ENCODE measurements around the gene DMBT1. TPM values are rescaled to one million over a fixed set of nuclear protein-coding genes. Genes with fewer than 3 reads are reported as not detected.

Gene DMBT1
- total RNA-seq, 1 experiment from 2014 or later: 4.6 TPM

DNA sequence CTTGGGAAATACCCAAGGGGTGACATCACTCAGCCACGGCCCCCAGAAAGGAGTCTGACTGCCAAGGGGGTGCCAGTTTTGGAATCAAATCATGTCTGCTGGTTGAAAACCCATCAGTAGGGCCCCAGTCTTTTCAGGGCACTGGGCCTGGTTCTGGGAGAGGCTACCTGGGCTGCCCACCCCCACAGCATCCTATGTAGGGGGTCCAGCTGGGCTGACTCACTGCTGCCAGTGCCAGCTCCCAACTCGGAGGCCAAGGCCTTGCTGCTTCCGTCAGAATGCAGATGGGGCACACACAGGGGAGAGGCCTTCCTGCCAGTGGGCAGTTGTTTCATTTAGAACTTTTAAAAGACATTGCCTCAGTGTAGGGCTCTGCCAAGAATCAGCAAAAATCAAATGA is 39.5 kb upstream of the DMBT1 start:
- Mint-ChIP-seq H3K27ac (ENCODE audit: unreplicated experiment) (no peak overlapping the region), H3K4me1 (ENCODE audit: low read depth, unreplicated experiment) (no peaks in the 10 kb centered on the region), H3K36me3 (ENCODE audit: insufficient read depth, unreplicated experiment) (no peaks in the 10 kb centered on the region), H3K4me3 (ENCODE audit: low read depth, unreplicated experiment) (no peak overlapping the region), H3K27me3 (ENCODE audit: unreplicated experiment) (peaks cover 65% of the 10 kb centered on the region), H3K9me3 (ENCODE audit: low read depth, unreplicated experiment) (no peaks in the 10 kb centered on the region)
- BruUV-seq (replicated peaks): no TSS peak
- intact Hi-C loops (cut with micrococcal nuclease; ENCODE audit: unreplicated experiment): no loop called here
- CTCF ChIA-PET: no interaction called here
- TF ChIP-seq, protein P1, sequence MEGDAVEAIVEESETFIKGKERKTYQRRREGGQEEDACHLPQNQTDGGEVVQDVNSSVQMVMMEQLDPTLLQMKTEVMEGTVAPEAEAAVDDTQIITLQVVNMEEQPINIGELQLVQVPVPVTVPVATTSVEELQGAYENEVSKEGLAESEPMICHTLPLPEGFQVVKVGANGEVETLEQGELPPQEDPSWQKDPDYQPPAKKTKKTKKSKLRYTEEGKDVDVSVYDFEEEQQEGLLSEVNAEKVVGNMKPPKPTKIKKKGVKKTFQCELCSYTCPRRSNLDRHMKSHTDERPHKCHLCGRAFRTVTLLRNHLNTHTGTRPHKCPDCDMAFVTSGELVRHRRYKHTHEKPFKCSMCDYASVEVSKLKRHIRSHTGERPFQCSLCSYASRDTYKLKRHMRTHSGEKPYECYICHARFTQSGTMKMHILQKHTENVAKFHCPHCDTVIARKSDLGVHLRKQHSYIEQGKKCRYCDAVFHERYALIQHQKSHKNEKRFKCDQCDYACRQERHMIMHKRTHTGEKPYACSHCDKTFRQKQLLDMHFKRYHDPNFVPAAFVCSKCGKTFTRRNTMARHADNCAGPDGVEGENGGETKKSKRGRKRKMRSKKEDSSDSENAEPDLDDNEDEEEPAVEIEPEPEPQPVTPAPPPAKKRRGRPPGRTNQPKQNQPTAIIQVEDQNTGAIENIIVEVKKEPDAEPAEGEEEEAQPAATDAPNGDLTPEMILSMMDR (IDR thresholded peaks at IDR 0.05; ENCODE audit: unreplicated experiment): no peak
- no peak for DNase-seq

DNA sequence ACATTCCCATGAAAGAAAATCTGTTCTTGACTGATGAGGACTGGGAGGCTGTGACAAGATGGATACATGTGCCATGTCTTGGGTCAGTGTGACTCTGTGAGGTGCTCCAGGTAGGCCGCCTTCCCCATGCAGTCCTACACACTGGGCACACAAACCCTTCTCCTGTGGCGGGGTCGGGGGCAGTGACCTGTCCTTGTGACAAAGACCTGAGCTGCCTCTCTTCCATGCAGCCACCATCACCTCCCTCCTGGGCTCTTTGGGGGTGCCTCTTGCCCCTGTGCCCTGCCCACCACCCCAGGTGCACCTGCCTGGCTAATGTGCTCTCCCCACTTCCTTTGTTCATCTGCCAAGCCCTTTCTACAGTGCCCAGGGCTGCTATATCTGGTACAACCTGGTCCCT is 35.7 kb upstream of the DMBT1 start:
- no peak for DNase-seq
- CTCF ChIA-PET: no interaction called here
- TF ChIP-seq, protein P1 (IDR thresholded peaks at IDR 0.05; ENCODE audit: unreplicated experiment): no peak
- H3K4me3 Mint-ChIP-seq (ENCODE audit: low read depth, unreplicated experiment): no peak overlapping the region
- no peaks in the 10 kb centered on the region for H3K9me3 Mint-ChIP-seq (ENCODE audit: low read depth, unreplicated experiment)
- intact Hi-C loops (cut with micrococcal nuclease; ENCODE audit: unreplicated experiment): loop anchor here (1.0 kb wide), 1 partner anchor 40 kb away; no protein-coding TSS in a partner anchor
- no TSS peak for BruUV-seq (replicated peaks)
- H3K27me3 Mint-ChIP-seq (ENCODE audit: unreplicated experiment): peaks cover 46% of the 10 kb centered on the region
- H3K4me1 Mint-ChIP-seq (ENCODE audit: low read depth, unreplicated experiment): no peaks in the 10 kb centered on the region
- no peak overlapping the region for H3K27ac Mint-ChIP-seq (ENCODE audit: unreplicated experiment)
- no peaks in the 10 kb centered on the region for H3K36me3 Mint-ChIP-seq (ENCODE audit: insufficient read depth, unreplicated experiment)

DNA sequence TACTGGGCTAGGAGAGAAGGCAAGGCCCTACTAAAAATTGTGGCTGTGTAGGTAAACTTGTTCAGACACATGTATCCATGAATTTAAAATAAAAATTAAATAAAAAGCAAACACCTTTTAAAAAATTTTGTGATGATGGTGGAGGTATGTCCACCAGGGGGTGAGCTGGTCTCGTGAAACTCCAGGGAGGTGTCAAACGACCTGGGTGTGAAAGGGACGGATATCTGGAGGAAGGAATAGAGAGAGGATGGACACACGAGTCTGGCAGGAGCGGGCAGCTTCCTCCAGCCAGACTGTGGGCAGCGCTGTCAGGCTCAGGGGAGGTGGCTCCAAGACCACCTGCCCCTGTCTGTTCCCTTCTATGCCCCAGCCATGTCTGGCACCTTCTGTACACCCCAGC is 34.8 kb upstream of the DMBT1 start:
- H3K4me3 Mint-ChIP-seq (ENCODE audit: low read depth, unreplicated experiment): no peak overlapping the region
- peaks cover 46% of the 10 kb centered on the region for H3K27me3 Mint-ChIP-seq (ENCODE audit: unreplicated experiment)
- peak; percentile 57 for DNase-seq
- intact Hi-C loops (cut with micrococcal nuclease; ENCODE audit: unreplicated experiment): loop anchor here (1.0 to 2.0 kb wide), 2 partner anchors 40 to 177 kb away; no protein-coding TSS in a partner anchor
- H3K9me3 Mint-ChIP-seq (ENCODE audit: low read depth, unreplicated experiment): no peaks in the 10 kb centered on the region
- no peak overlapping the region for H3K27ac Mint-ChIP-seq (ENCODE audit: unreplicated experiment)
- no peaks in the 10 kb centered on the region for H3K36me3 Mint-ChIP-seq (ENCODE audit: insufficient read depth, unreplicated experiment)
- TF ChIP-seq, protein P1 (IDR thresholded peaks at IDR 0.05; ENCODE audit: unreplicated experiment): peak; percentile 53
- CTCF ChIA-PET: interaction anchor here (1.0 kb wide), 1 partner anchor 40 kb away, joined by 3 read pairs; no protein-coding TSS in a partner anchor
- BruUV-seq (replicated peaks): no TSS peak
- H3K4me1 Mint-ChIP-seq (ENCODE audit: low read depth, unreplicated experiment): no peaks in the 10 kb centered on the region

DNA sequence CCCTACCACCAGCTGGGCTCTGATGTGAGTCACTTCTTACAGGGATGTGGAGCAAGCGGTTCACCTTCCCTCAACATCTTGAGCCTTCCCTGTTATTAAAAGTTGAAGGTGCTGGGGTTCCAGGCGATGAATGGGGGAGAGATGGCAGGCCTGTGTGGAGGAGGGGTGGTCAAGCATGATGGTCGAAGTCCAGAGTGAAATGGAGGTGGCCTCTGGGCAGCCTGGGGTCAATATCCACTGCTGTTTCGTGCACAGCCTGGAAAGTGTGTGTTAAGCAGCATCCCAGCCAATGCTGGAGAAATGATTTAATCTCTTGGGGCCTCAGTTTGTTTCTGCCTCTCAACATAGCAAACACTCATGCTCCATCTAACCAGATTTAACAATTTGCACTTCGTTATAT is 33.7 kb upstream of the DMBT1 start:
- Mint-ChIP-seq H3K4me3 (ENCODE audit: low read depth, unreplicated experiment) (no peak overlapping the region), H3K9me3 (ENCODE audit: low read depth, unreplicated experiment) (no peaks in the 10 kb centered on the region), H3K27ac (ENCODE audit: unreplicated experiment) (no peak overlapping the region), H3K4me1 (ENCODE audit: low read depth, unreplicated experiment) (peaks cover 7% of the 10 kb centered on the region), H3K36me3 (ENCODE audit: insufficient read depth, unreplicated experiment) (no peaks in the 10 kb centered on the region), H3K27me3 (ENCODE audit: unreplicated experiment) (peaks cover 38% of the 10 kb centered on the region)
- no peak for DNase-seq
- intact Hi-C loops (cut with micrococcal nuclease; ENCODE audit: unreplicated experiment): loop anchor here (2.0 kb wide), 1 partner anchor 176 kb away; no protein-coding TSS in a partner anchor
- TF ChIP-seq, protein P1 (IDR thresholded peaks at IDR 0.05; ENCODE audit: unreplicated experiment): no peak
- CTCF ChIA-PET: no interaction called here
- no TSS peak for BruUV-seq (replicated peaks)

All from Calu3 (cell line).